ENCODE measurements around the gene EPHA8. TPM values are rescaled to one million over a fixed set of nuclear protein-coding genes. Genes with fewer than 3 reads are reported as not detected.

EPHA8 gene
- under 1 TPM in 1 of 4 donors, not detected in 3; 0.62 TPM for total RNA-seq

DNA sequence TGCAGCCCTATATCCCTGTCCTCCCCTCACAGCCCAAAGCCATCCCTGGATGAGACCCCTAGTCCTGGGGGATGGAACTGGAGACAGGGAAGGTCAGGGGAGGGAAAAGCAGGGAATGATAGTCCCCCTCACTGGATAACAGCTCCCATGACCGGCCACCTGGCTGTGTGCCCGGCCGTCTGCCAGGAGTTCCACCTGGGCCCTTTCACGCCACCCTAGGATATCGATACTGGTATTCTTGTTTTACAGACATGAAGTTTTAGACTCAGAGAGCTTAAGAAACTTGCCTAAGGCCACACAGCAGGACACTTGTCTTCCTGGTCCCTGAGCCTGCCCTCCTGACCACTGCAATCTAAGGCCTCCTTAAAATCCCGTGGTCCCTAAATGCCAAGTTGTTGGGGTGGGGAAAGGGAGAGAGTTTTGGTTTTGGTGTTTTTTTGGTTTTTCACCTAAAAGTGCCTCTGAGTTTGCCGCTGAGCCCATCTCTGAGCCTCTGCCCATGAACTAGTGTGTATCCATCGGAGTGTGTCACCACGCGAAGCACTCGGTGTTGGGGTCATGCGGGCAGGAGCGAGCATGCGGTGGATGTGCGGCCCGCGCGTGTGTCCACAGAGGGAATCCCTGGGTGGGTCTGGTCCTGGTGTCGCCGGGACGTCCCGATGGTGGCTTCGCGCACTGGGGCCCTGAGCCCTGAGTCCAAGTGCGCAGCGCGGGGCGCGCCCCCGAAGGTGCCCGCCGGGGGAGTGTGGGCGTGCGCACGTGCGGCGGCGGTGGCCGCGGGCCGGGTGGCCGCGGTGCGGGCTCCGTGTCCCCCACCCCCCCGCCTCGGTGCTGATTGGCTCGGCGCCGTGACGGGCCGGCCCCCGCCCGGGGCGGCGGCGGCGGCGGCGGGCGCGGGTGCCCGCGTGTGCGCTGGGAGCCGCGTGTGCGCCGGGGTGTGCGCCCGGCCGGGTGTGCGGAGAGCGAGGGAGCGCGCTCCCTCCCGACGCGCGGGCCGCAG, at the start of gene EPHA8:
Gene EPHA8, plus strand, starts transcription at position 906 of the 1,000 bp plus-strand sequence. CDS start 147 bp downstream, outside the sequence.
- TF ChIP-seq, protein P1, sequence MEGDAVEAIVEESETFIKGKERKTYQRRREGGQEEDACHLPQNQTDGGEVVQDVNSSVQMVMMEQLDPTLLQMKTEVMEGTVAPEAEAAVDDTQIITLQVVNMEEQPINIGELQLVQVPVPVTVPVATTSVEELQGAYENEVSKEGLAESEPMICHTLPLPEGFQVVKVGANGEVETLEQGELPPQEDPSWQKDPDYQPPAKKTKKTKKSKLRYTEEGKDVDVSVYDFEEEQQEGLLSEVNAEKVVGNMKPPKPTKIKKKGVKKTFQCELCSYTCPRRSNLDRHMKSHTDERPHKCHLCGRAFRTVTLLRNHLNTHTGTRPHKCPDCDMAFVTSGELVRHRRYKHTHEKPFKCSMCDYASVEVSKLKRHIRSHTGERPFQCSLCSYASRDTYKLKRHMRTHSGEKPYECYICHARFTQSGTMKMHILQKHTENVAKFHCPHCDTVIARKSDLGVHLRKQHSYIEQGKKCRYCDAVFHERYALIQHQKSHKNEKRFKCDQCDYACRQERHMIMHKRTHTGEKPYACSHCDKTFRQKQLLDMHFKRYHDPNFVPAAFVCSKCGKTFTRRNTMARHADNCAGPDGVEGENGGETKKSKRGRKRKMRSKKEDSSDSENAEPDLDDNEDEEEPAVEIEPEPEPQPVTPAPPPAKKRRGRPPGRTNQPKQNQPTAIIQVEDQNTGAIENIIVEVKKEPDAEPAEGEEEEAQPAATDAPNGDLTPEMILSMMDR (IDR thresholded peaks at IDR 0.05): no peak
- no peak for TF ChIP-seq POLR2A (IDR thresholded peaks at IDR 0.05)
- no peak for DNase-seq (ENCODE audit: low spot score in 2 of 2)
- 7 to 28% methylated on average over 23 to 72 of the region's 81 CpGs for WGBS, 2 donors
- no peak within 1 kb of the TSS for H3K4me3 ChIP-seq (ENCODE audit: low read depth, poor library complexity, severe bottlenecking)
- intact Hi-C loops (cut with DNase I; ENCODE audit: low total_unique reads): no loop called here

GRCh38 chr1:22516906-22517571, 46.2 kb upstream of the EPHA8 start:
- 96 to 97% methylated on average over 16 of the region's 16 CpGs for WGBS, 2 donors
- TF ChIP-seq, protein P1 (IDR thresholded peaks at IDR 0.05): no peak
- TF ChIP-seq POLR2A (IDR thresholded peaks at IDR 0.05): no peak
- DNase-seq (ENCODE audit: low spot score in 2 of 2): peak in 1 of 2 donors; percentile 66
- intact Hi-C loops (cut with DNase I; ENCODE audit: low total_unique reads): no loop called here
- H3K4me3 ChIP-seq (ENCODE audit: low read depth, poor library complexity, severe bottlenecking): no peak overlapping the region

- 83 to 89% methylated on average over 7 of the region's 7 CpGs for WGBS, 2 donors
- TF ChIP-seq, protein P1 (IDR thresholded peaks at IDR 0.05): no peak
- no peak for TF ChIP-seq POLR2A (IDR thresholded peaks at IDR 0.05)
- no peak overlapping the region for H3K4me3 ChIP-seq (ENCODE audit: low read depth, poor library complexity, severe bottlenecking)
- intact Hi-C loops (cut with DNase I; ENCODE audit: low total_unique reads): no loop called here
- DNase-seq (ENCODE audit: low spot score in 2 of 2): peak in 1 of 2 donors; percentile 39
Observed at GRCh38 chr1:22517956-22518355, 45.3 kb upstream of the EPHA8 start.

GRCh38 chr1:22518379-22518778, 44.9 kb upstream of the EPHA8 start:
- TF ChIP-seq, protein P1 (IDR thresholded peaks at IDR 0.05): no peak
- no peak for TF ChIP-seq POLR2A (IDR thresholded peaks at IDR 0.05)
- 78 to 85% methylated on average over 3 of the region's 3 CpGs for WGBS, 2 donors
- intact Hi-C loops (cut with DNase I; ENCODE audit: low total_unique reads): no loop called here
- DNase-seq (ENCODE audit: low spot score in 2 of 2): peak in 1 of 2 donors; percentile 7
- no peak overlapping the region for H3K4me3 ChIP-seq (ENCODE audit: low read depth, poor library complexity, severe bottlenecking)

DNA sequence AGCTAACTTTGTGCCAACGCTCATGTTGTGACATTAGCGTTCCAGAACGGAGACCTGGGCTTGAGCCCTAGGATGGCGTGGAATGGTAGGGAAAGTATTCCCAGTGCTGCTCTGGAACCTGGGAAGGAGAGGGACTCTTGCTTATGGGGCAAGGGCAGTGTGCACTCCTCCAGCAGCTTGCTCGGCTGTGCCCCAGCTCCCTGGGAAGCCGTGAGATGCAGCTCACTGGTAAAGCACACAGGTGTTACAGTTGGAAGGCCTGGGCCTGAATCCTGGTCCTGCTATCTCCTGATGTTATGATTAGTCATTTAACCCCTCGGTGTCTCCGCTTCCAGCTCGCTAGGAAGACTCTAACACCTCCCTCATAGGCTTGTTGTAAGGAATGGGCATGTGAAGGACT, 42.4 kb upstream of the EPHA8 start:
- intact Hi-C loops (cut with DNase I; ENCODE audit: low total_unique reads): no loop called here
- 94 to 97% methylated on average over 9 of the region's 9 CpGs for whole genome bisulfite sequencing, 2 donors
- H3K4me3 ChIP-seq (ENCODE audit: low read depth, poor library complexity, severe bottlenecking): no peak overlapping the region
- peak in 1 of 2 donors; percentile 63 for DNase-seq (ENCODE audit: low spot score in 2 of 2)
- TF ChIP-seq, protein P1 (IDR thresholded peaks at IDR 0.05): no peak

Data from lower leg skin (tissue), 4 donors.